ENCODE results near the gene HSD17B7.
"Not testable (repeated sequence)": the region's sequence is repeated elsewhere in the genome, so short reads cannot be mapped to it uniquely, and the experiment has no call there.

The HSD17B7 gene

GRCh38 chr1:162812357-162812756 lies 21.9 kb downstream of the HSD17B7 start:
- DNase-seq, result not testable (repeated sequence)

GRCh38 chr1:162818136-162818535 lies 27.6 kb downstream of the HSD17B7 start:
- DNase-seq, result not testable (repeated sequence)

GRCh38 chr1:162818666-162819065 lies 28.2 kb downstream of the HSD17B7 start:
- not testable (repeated sequence) for DNase-seq

- DNase-seq, result peak; percentile 56
Measured at GRCh38 chr1:162822391-162823200, 32.1 kb downstream of the HSD17B7 start.

DNA sequence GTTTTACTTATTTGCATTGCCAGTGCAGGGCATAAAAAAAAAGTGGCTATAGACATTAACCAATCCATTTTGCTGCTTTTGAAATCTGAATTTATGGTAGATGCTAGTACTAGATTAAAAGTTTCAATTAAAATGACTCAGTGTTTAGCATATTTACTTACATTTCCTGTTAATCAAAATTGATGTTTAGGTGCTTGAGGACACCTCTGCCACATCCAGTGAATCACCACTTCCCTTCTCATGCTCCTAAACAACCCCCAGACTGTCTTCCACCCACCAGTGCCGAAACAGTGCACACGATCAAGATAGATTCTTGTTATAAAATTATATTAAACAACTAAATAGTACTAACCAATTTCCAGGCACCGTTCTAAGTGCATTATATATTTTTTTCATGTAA lies 32.7 kb downstream of the HSD17B7 start:
- DNase-seq, result no peak

GRCh38 chr1:162823771-162824525 lies 33.4 kb downstream of the HSD17B7 start:
- no peak for DNase-seq

DNA sequence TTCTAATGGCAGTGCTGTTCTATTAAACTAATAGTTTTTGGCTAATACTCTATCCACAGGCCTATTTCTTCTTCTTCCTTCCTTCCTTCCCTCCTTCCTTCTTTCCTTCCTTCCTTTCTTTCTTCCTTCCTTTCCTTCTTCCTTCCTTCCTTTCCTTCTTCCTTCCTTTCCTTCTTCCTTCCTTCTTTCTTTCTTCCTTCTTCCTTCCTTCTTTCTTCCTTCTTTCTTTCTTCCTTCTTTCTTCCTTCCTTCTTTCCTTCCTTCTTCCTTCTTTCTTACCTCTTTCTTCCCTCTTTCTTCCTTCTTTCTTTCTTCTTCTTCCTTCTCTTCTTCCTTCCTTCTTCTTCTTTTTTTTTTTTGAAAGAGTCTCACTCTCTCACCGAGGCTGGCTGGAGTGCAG lies 38.8 kb downstream of the HSD17B7 start:
- DNase-seq, result no peak

DNA sequence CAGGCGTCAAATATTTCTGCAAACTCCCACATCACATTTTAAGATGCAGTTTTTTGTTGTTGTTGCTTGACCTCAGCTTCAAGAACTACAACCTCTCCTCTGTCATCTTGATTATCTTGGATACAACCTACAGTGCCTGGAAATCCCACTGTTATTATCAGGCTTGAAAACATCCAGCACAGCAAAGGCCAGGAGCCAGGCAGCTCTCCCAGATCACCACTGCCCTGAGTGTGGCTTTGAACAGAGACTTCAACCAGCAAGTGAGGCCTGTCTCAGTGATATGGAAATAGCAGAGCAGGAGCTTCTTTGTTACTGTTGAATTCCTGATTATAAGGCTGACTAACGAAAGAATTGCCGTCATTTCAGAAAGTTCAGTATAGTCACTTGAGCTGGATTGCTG lies 42.0 kb downstream of the HSD17B7 start:
- DNase-seq, result no peak

- DNase-seq, result no peak
Measured at GRCh38 chr1:162835157-162835899, 44.8 kb downstream of the HSD17B7 start.

- no peak for DNase-seq
Measured at GRCh38 chr1:162838863-162839262, 48.4 kb downstream of the HSD17B7 start.

DNA sequence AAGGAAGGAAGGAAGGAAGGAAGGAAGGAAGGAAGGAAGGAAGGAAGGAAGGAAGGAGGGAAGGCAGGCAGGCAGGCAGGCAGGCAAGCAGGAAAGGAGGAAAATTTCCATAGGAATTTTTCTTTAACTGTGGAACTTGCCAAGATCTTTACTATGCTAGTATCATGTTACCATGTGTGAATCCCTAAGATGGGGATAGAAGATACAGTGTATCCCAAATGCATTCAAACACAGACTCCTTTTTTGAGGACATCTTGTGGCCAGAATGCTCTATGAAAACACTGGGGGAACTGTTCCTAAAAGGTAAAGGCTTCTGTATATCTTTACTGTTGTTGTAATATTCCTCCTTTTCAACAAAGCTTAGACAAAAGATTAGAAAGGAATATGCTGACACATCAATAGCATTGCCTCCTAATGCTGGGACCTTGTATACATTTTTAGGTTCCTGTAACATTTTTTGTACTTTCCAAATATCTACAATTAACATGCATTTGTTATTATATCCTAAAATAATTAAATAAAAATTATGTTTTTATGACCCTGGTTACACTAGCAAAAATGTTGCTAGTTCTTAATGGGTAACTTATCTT lies 49.8 kb downstream of the HSD17B7 start:
- DNase-seq, result no peak

- no peak for DNase-seq
Measured at GRCh38 chr1:162844153-162844552, 53.7 kb downstream of the HSD17B7 start.

GRCh38 chr1:162846256-162847212 lies 56.0 kb downstream of the HSD17B7 start:
- DNase-seq, result no peak

DNA sequence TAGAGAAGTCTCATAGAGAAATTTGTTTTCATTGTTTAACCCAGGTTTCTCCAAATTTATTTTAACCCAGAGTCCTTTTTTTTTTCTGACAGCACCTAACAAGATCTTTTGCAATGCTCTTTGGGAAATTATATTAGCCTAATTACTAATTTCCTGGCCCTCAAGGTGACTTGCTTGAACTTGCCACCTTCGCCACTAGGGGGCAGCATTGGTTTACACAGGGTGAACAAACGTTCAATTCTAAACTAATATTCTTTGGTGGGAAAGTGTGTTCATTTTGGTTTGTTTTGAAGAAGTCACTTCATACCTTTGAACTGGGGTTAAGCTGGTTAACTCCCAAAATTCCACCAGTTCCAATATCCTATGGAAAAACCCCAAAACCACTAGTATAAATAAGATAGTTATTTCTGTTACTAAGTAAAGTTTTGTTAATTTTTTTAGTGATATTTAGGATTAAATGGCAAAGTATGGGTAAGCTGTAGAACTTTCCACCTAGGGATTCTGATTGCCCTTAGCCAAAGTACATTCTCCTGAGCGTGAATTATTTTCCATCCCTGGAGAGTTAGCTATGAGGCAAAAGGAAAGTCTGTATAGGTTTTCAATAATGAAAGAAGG lies 57.4 kb downstream of the HSD17B7 start:
- DNase-seq, result peak; percentile 66

- no peak for DNase-seq
Measured at GRCh38 chr1:162849711-162850110, 59.2 kb downstream of the HSD17B7 start.

DNA sequence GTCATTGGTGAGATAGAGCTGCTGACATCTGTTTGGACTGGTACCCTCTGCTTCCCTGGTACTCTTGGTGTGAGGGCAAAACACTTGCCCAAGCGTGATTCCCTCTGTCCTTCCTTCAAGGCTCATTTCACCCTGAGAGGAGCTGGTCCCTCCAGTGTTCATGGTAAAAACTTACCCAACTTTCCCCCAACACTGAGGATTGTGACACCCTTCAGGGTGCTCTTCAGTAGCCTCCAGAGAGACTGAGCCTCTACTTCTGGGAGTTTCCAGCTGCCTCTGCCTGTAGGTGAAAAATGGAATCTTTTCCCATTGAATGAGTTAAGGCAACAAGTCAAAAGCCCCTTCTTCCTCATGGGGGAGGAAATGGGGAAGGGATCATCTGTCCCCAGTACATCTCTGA lies 60.8 kb downstream of the HSD17B7 start:
- DNase-seq, result no peak

- DNase-seq, result peak; percentile 74
Measured at GRCh38 chr1:162854245-162854882, 63.9 kb downstream of the HSD17B7 start.

DNA sequence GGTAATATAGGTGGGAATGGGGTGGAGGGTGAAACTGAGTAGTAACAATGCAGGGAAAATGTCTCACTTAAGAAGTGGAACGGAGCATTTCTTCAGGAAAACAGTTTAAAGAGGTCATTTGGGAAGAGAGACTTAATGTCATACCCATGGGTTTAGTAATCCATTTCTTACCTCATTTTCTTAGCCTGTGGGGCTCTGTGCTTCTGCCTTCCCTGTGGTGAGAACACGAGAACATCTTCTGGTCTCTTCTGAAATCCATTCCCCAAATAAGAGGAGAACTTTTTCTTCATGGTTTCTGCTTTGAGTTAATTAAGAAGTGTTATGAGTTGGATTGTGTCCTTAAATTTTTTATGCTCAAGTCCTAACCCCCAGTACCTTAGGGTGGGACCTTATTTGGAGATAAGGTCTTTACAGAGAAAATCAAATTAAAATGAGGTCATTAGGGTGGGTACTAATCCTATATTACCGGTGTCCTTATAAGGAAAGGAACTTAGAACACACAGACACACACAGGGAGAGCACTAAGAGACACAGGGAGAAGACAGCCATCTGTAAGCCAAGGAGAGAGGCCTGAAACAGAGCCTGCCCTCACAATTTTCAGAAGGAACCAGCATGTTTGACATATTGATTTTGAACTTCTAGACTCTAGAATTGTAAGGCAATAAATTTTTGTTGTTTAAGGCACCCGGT lies 65.1 kb downstream of the HSD17B7 start:
- no peak for DNase-seq

GRCh38 chr1:162856260-162856659 lies 65.8 kb downstream of the HSD17B7 start:
- no peak for DNase-seq

GRCh38 chr1:162857850-162858249 lies 67.3 kb downstream of the HSD17B7 start:
- DNase-seq, result no peak

All from NCI-H1092 (cell line).